Transverse colon (tissue), 4 donors: Measurements from ENCODE around the gene TOGARAM2. TPM values are rescaled to one million over a fixed set of nuclear protein-coding genes. Genes with fewer than 3 reads are reported as not detected.

ENCODE experiments used
- DNase-seq: peaks from one replicate; pipeline ENCODE4 v3.0.0-alpha.2; 2019
- H3K27ac ChIP-seq, 4 donors: fragments of 200-600 bp; sonication (generic); 2 replicates each; pipeline ENCODE4 v1.5.1; 2016 to 2018; ENCODE audit warnings: inconsistent platforms in 4 of 4
- H3K27me3 ChIP-seq: fragments of 200-600 bp; sonication (generic); 2 replicates; pipeline ENCODE4 v1.5.1; 2017; ENCODE audit warnings: inconsistent platforms
- H3K36me3 ChIP-seq, 4 donors: fragments of 200-600 bp; sonication (generic); 2 replicates each; pipeline ENCODE4 v1.5.1; 2017 to 2019; ENCODE audit warnings: inconsistent platforms in 4 of 4
- H3K4me1 ChIP-seq, 4 donors: fragments of 200-600 bp; sonication (generic); 2 replicates each; pipeline ENCODE4 v1.5.1; 2017 to 2020; ENCODE audit warnings: inconsistent platforms in 4 of 4
- H3K4me3 ChIP-seq, 4 donors: fragments of 200-600 bp; sonication (generic); 1 replicate in 1 of 4; 2 replicates in 3 of 4; pipeline versions ENCODE4 v1.5.1 to v1.6.1; 2017 to 2019; ENCODE audit warnings: inconsistent platforms in 4 of 4
- H3K9me3 ChIP-seq, 2 donors: fragments of 200-600 bp; sonication (generic); 2 replicates each; pipeline ENCODE4 v1.5.1; 2017 to 2019; ENCODE audit warnings: inconsistent platforms in 2 of 2
- EP300 ChIP-seq: sonication (generic); formaldehyde crosslinking; IDR thresholded peaks from one replicate; pipeline ENCODE4 v1.6.1; 2017; ENCODE audit warnings: antibody characterized with exemption, low read depth
- POLR2A ChIP-seq: fragments of 450-650 bp; IDR thresholded peaks from one replicate; pipeline ENCODE4 v1.6.1; 2016; ENCODE audit warnings: antibody characterized with exemption, mild to moderate bottlenecking, moderate library complexity
- POLR2AphosphoS5 ChIP-seq, 3 donors: sonication (generic); formaldehyde crosslinking; IDR thresholded peaks; one replicate each; pipeline ENCODE4 v1.6.1; 2016; ENCODE audit warnings: antibody characterized with exemption in 3 of 3
- WGBS, 2 donors: methylation state at CpG; one replicate each; pipeline ENCODE4 v1.1.5; 2018; ENCODE audit warnings: low coverage in 1 of 2; 5-methylcytosine and 5-hydroxymethylcytosine counted together
- in situ Hi-C, 4 donors: fragments of 200-750 bp; cut with MboI; loops; one replicate each; pipeline versions ENCODE4 v1.15.0 to v1.15.1; 2017; ENCODE audit warnings: low sequenced_read_pairs in 3 of 4, low pct_ligation_motif_present in 1 of 4, low pct_unique_long_range_greater_than_20kb in 1 of 4
- intact Hi-C: fragments of 100-400 bp; cut with DNase I; formaldehyde crosslinking; loops from one replicate; pipeline ENCODE4 v1.15.1; 2023; ENCODE audit warnings: low total_unique reads
- total RNA-seq, 4 donors: library from RNA; depleted of rRNA; stranded (reverse); fragments of >200 nt; gene quantifications; one replicate each; pipeline ENCODE4 v1.1.0, GENCODE V29; 2016
- TF ChIP-seq, protein P1 (sequence below), 5 experiments: fragments of 200-600 bp in 3 of 5; fragments of 450-650 bp in 2 of 5; sonication (generic) in 3 of 5; IDR thresholded peaks; 1 replicate in 2 of 5; 2 replicates in 3 of 5; pipeline ENCODE4 v1.5.1; 2016 to 2017; ENCODE audit warnings: antibody characterized with exemption in 5 of 5, inconsistent platforms in 3 of 5, mild to moderate bottlenecking in 2 of 5, moderate library complexity in 1 of 5

Gene TOGARAM2
- total RNA-seq, 4 donors from 2014 or later, result 0.79 to 7.1 (median 3.1) TPM; not detected in 1

- H3K4me1 ChIP-seq, result no peaks in the 10 kb centered on the region
- H3K4me3 ChIP-seq, result no peak overlapping the region
- H3K27ac ChIP-seq, result no peak overlapping the region
- WGBS, 2 donors, result 72% methylated on average over 6 of the region's 6 CpGs; no CpG with 5 or more reads in 1 of the 2 donors
- in situ Hi-C loops (no loop called here), intact Hi-C loops (no loop called here)
- TF ChIP-seq POLR2AphosphoS5 (IDR thresholded peaks at IDR 0.05), result no peak
- TF ChIP-seq, protein P1, sequence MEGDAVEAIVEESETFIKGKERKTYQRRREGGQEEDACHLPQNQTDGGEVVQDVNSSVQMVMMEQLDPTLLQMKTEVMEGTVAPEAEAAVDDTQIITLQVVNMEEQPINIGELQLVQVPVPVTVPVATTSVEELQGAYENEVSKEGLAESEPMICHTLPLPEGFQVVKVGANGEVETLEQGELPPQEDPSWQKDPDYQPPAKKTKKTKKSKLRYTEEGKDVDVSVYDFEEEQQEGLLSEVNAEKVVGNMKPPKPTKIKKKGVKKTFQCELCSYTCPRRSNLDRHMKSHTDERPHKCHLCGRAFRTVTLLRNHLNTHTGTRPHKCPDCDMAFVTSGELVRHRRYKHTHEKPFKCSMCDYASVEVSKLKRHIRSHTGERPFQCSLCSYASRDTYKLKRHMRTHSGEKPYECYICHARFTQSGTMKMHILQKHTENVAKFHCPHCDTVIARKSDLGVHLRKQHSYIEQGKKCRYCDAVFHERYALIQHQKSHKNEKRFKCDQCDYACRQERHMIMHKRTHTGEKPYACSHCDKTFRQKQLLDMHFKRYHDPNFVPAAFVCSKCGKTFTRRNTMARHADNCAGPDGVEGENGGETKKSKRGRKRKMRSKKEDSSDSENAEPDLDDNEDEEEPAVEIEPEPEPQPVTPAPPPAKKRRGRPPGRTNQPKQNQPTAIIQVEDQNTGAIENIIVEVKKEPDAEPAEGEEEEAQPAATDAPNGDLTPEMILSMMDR (IDR thresholded peaks at IDR 0.05), result no peak
- no peaks in the 10 kb centered on the region for H3K27me3 ChIP-seq
- DNase-seq, result no peak
- H3K9me3 ChIP-seq, result no peaks in the 10 kb centered on the region
- H3K36me3 ChIP-seq, result no peaks in the 10 kb centered on the region
Measured at GRCh38 chr2:29022679-29023078, 41.6 kb downstream of the TOGARAM2 start.

GRCh38 chr2:29023188-29023587 lies 42.1 kb downstream of the TOGARAM2 start:
- intact Hi-C loops (no loop called here), in situ Hi-C loops (no loop called here)
- no peaks in the 10 kb centered on the region for H3K4me1 ChIP-seq
- no peak for DNase-seq
- H3K27ac ChIP-seq, result no peak overlapping the region
- no peak overlapping the region for H3K4me3 ChIP-seq
- no peaks in the 10 kb centered on the region for H3K27me3 ChIP-seq
- WGBS, 2 donors, result 70 to 97% methylated on average over 2 to 4 of the region's 4 CpGs
- no peaks in the 10 kb centered on the region for H3K36me3 ChIP-seq
- H3K9me3 ChIP-seq, result no peaks in the 10 kb centered on the region
- TF ChIP-seq EP300, result no peak
- no peak for TF ChIP-seq POLR2AphosphoS5 (IDR thresholded peaks at IDR 0.05)
- TF ChIP-seq POLR2A, result no peak

DNA sequence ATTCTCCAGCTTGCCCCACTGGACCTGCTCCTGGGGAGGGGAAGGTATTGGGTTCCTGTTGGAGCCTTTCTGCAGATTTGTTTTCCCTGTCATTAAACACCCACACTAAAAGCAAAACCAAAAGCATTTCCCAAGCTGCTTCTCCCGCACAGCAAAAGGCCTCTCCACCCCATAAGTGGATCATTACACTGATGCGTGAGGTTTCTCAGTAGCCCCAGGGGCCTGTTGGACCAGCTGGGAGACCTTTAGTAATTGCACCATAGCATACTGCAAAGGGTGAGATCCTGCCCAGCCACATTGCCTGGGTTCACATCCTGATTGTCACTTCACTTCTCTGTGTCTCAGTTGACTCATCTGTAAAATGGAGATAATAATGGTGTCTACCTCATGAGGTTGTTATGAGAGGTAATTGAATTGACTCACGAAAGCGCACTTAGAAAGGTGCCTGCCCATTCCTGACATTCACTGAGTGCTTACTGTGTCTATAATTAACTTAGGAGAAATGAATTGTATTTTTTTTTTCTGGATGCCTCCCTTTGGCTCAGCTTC lies 43.9 kb downstream of the TOGARAM2 start:
- Histone ChIP-seq H3K36me3 (no peaks in the 10 kb centered on the region), H3K4me1 (no peaks in the 10 kb centered on the region), H3K27me3 (no peaks in the 10 kb centered on the region), H3K27ac (no peak overlapping the region), H3K4me3 (no peak overlapping the region), H3K9me3 (no peaks in the 10 kb centered on the region)
- TF ChIP-seq EP300, result no peak
- WGBS, 2 donors, result 68 to 100% methylated on average over 2 to 4 of the region's 4 CpGs
- in situ Hi-C loops (no loop called here), intact Hi-C loops (no loop called here)
- no peak for DNase-seq

- Histone ChIP-seq H3K36me3 (no peaks in the 10 kb centered on the region), H3K4me1 (no peaks in the 10 kb centered on the region), H3K9me3 (no peaks in the 10 kb centered on the region), H3K27me3 (no peaks in the 10 kb centered on the region), H3K4me3 (no peak overlapping the region), H3K27ac (no peak overlapping the region)
- intact Hi-C loops, result no loop called here
- no peak for DNase-seq
- in situ Hi-C loops, result no loop called here
- TF ChIP-seq EP300 (no peak), POLR2A (no peak), POLR2AphosphoS5 (IDR thresholded peaks at IDR 0.05) (no peak)
- TF ChIP-seq, protein P1 (IDR thresholded peaks at IDR 0.05), result no peak
- WGBS, 2 donors, result 87% methylated on average over 3 of the region's 3 CpGs; no CpG with 5 or more reads in 1 of the 2 donors
Measured at GRCh38 chr2:29025711-29026110, 44.6 kb downstream of the TOGARAM2 start.

DNA sequence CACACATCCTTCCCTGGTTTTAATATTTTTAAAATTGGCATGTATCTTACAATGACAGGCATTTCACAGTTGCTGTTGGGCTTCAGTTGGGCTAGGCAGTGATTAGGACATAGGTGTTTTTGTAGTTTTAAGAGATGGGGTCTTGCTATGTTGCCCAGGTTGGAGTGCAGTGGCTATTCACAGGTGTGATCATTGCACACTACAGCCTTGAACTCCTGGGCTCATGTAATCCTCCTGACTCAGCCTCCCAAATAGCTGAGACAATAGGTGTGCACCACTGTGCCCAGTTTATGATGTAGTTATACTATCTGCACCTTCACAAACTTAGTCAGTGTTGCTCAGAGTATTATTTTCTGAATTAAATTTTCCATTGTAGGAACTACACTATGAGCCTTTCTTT lies 49.9 kb downstream of the TOGARAM2 start:
- H3K27ac ChIP-seq, result no peak overlapping the region
- TF ChIP-seq POLR2AphosphoS5 (IDR thresholded peaks at IDR 0.05), result no peak
- TF ChIP-seq, protein P1 (IDR thresholded peaks at IDR 0.05), result no peak
- no peak for TF ChIP-seq EP300
- no peak for TF ChIP-seq POLR2A
- in situ Hi-C loops, result no loop called here
- no peaks in the 10 kb centered on the region for H3K36me3 ChIP-seq
- intact Hi-C loops, result no loop called here
- no peaks in the 10 kb centered on the region for H3K9me3 ChIP-seq
- no peaks in the 10 kb centered on the region for H3K4me1 ChIP-seq
- DNase-seq, result no peak
- no peak overlapping the region for H3K4me3 ChIP-seq
- H3K27me3 ChIP-seq, result no peaks in the 10 kb centered on the region
